Kidney (tissue), 14 donors: Measurements from ENCODE around the gene TTLL11. TPM values are rescaled to one million over a fixed set of nuclear protein-coding genes. Genes with fewer than 3 reads are reported as not detected.

Source experiments
- DNase-seq, 5 donors: peaks; one replicate each; pipeline ENCODE4 v3.0.0-alpha.2; 2013 to 2020
- FAIRE-seq: peaks from 2 replicates; lab custom pipeline; 2012; peaks lifted over from hg19 to GRCh38; lab: Jason Lieb, UNC
- H3K27ac ChIP-seq, 2 donors: one replicate each; pipeline ENCODE4 v1.7.0; 2013; ENCODE audit warnings: low read depth in 2 of 2, low read length in 2 of 2, inconsistent platforms in 1 of 2
- H3K27me3 ChIP-seq: one replicate; pipeline ENCODE4 v1.7.1; 2013; ENCODE audit warnings: low read length, inconsistent platforms; ENCODE audit not compliant: control insufficient read depth, insufficient read depth
- H3K36me3 ChIP-seq, 3 donors: one replicate each; pipeline versions ENCODE4 v1.7.0 to v1.7.1; 2013; ENCODE audit warnings: low read length in 3 of 3, control low read depth in 1 of 3, inconsistent platforms in 1 of 3; ENCODE audit not compliant: insufficient read depth in 3 of 3, control insufficient read depth in 2 of 3
- H3K4me1 ChIP-seq, 3 donors: one replicate each; pipeline versions ENCODE4 v1.7.0 to v1.7.1; 2013; ENCODE audit warnings: low read length in 3 of 3, inconsistent platforms in 1 of 3, low read depth in 1 of 3; ENCODE audit not compliant: control insufficient read depth in 2 of 3, insufficient read depth in 2 of 3
- H3K4me3 ChIP-seq, 3 donors: one replicate each; pipeline versions ENCODE4 v1.7.0 to v1.8.1; 2013; ENCODE audit warnings: low read length in 3 of 3, control low read depth in 1 of 3, inconsistent platforms in 1 of 3
- H3K9ac ChIP-seq, 3 donors: one replicate each; pipeline versions ENCODE4 v1.7.0 to v1.7.1; 2013; ENCODE audit warnings: low read length in 3 of 3, control low read depth in 1 of 3, inconsistent platforms in 1 of 3
- H3K9me3 ChIP-seq, 3 donors: one replicate each; pipeline versions ENCODE4 v1.7.0 to v1.7.1; 2013; ENCODE audit warnings: low read length in 3 of 3, control low read depth in 1 of 3, inconsistent platforms in 1 of 3; ENCODE audit not compliant: control insufficient read depth in 2 of 3, insufficient read depth in 1 of 3
- intact Hi-C: fragments of 100-400 bp; cut with DNase I; formaldehyde crosslinking; loops from one replicate; pipeline ENCODE4 v1.11.1; 2022
- polyA plus RNA-seq: library from polyadenylated mRNA; stranded (reverse); fragments of 350-450 nt; fragmentation: Illumina TruSeq; extraction: RNeasy Lipid Tissue Mini Kit (QIAGEN cat#74804); gene quantifications from one replicate; pipeline ENCODE4 v1.2.3, GENCODE V29; 2014; ENCODE audit warnings: low read depth, low replicate concordance; ENCODE audit not compliant: insufficient read depth
- total RNA-seq: library from RNA; stranded (reverse); fragmentation: NEBNext Ultra II Directional; extraction: Animal tissue kit (Norgen Biotek cat#: 25700); gene quantifications from one replicate; pipeline ENCODE4 v1.2.1, GENCODE V29; 2021
- TF ChIP-seq, protein P1 (sequence below): IDR thresholded peaks from 3 replicates; pipeline ENCODE4 v1.5.1; 2012; ENCODE audit warnings: mild to moderate bottlenecking, moderate library complexity, borderline replicate concordance; ENCODE audit not compliant: insufficient read depth; ENCODE audit errors: extremely low read depth
- donor health status: control.
- donor health status: control.
- donor health status: control.
- donor health status: control.
- donor health status: control.
- donor health status: DM: yes; HTN: yes; CAD: no.
- donor health status: Normal renal cell carcinoma (clear cell type).

TTLL11 gene
- total and polyA plus RNA-seq, 2 donors from 2014 or later: 2.3 to 10.0 TPM

DNA sequence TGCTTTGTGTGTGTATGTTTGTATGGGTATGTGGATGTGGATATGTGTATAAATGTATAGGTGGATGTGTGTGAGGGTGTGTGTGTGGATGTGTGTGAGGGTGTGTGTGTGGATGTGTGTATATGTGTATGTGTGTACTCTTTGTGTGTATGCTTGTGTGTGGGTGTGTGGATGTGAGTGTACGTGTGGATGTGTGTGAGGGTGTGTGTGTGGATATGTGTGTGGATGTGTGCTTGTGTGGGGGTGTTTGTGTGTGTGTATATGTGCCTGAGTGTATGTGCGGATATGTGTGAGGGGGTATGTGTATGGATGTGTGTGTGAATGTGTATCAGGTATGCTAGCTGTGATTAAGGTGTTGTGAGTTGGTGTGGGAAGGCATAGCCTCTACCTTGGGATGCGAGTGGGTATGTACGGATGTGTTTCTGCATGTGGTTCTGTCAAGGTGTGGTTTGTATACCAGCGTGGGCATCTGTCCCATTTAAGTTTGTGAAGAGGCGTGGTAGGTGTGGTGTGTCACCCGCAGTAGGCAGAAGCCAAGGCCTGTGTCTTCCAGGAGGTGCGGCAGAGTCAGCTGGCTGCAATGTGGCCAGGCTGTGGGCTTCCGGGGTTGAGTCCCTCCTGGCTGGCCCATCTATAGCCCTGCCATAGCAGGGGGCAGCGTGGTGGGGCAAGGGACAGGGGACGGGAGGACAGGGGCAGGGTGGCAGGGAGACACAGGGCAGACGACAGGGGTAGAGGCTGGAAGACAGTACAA lies 285.9 kb downstream of the TTLL11 start:
- TF ChIP-seq, protein P1, sequence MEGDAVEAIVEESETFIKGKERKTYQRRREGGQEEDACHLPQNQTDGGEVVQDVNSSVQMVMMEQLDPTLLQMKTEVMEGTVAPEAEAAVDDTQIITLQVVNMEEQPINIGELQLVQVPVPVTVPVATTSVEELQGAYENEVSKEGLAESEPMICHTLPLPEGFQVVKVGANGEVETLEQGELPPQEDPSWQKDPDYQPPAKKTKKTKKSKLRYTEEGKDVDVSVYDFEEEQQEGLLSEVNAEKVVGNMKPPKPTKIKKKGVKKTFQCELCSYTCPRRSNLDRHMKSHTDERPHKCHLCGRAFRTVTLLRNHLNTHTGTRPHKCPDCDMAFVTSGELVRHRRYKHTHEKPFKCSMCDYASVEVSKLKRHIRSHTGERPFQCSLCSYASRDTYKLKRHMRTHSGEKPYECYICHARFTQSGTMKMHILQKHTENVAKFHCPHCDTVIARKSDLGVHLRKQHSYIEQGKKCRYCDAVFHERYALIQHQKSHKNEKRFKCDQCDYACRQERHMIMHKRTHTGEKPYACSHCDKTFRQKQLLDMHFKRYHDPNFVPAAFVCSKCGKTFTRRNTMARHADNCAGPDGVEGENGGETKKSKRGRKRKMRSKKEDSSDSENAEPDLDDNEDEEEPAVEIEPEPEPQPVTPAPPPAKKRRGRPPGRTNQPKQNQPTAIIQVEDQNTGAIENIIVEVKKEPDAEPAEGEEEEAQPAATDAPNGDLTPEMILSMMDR: no peak
- intact Hi-C loops: no loop called here
- no peak for DNase-seq
- peaks cover 0 to 9% (median 2%) of the 10 kb centered on the region in 3 donors for H3K9me3 ChIP-seq
- H3K27me3 ChIP-seq: no peaks in the 10 kb centered on the region
- no peaks in the 10 kb centered on the region for H3K36me3 ChIP-seq
- H3K4me1 ChIP-seq: no peaks in the 10 kb centered on the region
- no peak for FAIRE-seq
- no peak overlapping the region for H3K27ac ChIP-seq
- no peak overlapping the region for H3K9ac ChIP-seq
- no peak overlapping the region for H3K4me3 ChIP-seq

DNA sequence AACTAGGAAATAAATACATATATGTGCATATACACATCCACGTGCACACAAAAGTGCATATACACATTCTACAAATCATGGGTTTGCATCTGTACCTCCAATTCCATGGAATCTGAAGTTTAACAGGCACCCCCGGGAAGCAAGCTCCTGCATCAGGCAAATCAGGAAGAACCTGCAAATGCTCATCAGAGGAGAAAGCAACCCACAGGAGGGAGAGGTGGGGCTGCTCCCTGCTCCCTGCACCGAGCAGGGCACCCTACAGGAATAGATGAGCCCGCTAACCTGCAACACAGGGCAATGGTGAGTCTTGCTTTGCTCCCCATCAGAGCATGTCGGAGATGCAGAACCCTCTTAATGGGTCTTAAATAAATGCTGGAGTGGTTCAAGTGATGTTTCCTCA lies 290.4 kb downstream of the TTLL11 start:
- Histone ChIP-seq H3K4me3 (no peak overlapping the region), H3K9me3 (peaks cover 0 to 9% (median 2%) of the 10 kb centered on the region in 3 donors), H3K36me3 (no peaks in the 10 kb centered on the region), H3K27me3 (no peaks in the 10 kb centered on the region), H3K4me1 (no peaks in the 10 kb centered on the region), H3K9ac (no peak overlapping the region), H3K27ac (no peak overlapping the region)
- intact Hi-C loops: no loop called here
- FAIRE-seq (no peak), DNase-seq (no peak)
- TF ChIP-seq, protein P1: no peak

DNA sequence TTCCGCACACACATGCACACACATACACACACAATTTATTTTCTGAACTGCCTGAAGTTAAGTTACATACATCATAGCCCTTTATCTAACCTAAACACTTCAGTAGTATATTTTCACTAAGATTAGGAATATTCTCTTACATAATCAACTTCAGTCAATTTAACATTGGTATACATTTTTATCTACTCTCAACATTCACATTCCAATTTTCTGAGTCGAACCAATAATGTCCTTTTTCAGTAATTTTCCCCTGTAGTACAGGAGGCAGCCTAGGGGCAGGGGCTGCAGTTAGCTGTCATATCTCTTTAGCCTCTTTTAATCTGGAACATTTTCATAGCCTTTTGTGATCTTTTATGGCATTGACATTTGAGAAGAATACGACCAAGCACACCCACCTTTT lies 291.5 kb downstream of the TTLL11 start:
- H3K4me1 ChIP-seq: no peaks in the 10 kb centered on the region
- no peaks in the 10 kb centered on the region for H3K36me3 ChIP-seq
- intact Hi-C loops: no loop called here
- peaks cover 0 to 9% (median 0%) of the 10 kb centered on the region in 3 donors for H3K9me3 ChIP-seq
- TF ChIP-seq, protein P1: no peak
- FAIRE-seq (no peak), DNase-seq (no peak)
- H3K4me3 ChIP-seq: no peak overlapping the region
- no peak overlapping the region for H3K27ac ChIP-seq
- no peak overlapping the region for H3K9ac ChIP-seq
- H3K27me3 ChIP-seq: no peaks in the 10 kb centered on the region
